Activated CD8-positive, alpha-beta memory T cell treated with anti-CD3 and anti-CD28 coated beads, Interleukin-2, amount 10 ng/mL, durations not matched to agents 7 days and 5 days (primary cell): Measurements from ENCODE around the gene BEAN1. TPM values are rescaled to one million over a fixed set of nuclear protein-coding genes. Genes with fewer than 3 reads are reported as not detected.

Experiments used
- ATAC-seq: fragments of 150-1000 bp; cut with Tn5 transposase; one replicate; pipeline ENCODE4 v1.10.0; 2021; ENCODE audit warnings: moderate library complexity
- CTCF ChIA-PET: fragments of 350-600 bp; sonication (Branson Sonifier 250); formaldehyde crosslinking; loops from one replicate; lab custom pipeline; 2021; ENCODE audit warnings: antibody characterized with exemption; lab: Charles Lee
- DNase-seq: peaks from one replicate; pipeline ENCODE4 v3.0.0-alpha.2; 2020
- H3K27ac Mint-ChIP-seq: one replicate; pipeline ENCODE4 v1.8.0; 2021; ENCODE audit warnings: mild to moderate bottlenecking, mixed read lengths
- H3K27me3 Mint-ChIP-seq: one replicate; pipeline ENCODE4 v1.8.0; 2021; ENCODE audit warnings: mixed read lengths
- H3K36me3 Mint-ChIP-seq: one replicate; pipeline ENCODE4 v1.8.0; 2021; ENCODE audit warnings: mild to moderate bottlenecking, mixed read lengths
- H3K4me1 Mint-ChIP-seq: one replicate; pipeline ENCODE4 v1.8.0; 2021; ENCODE audit warnings: mixed read lengths
- H3K4me3 Mint-ChIP-seq: one replicate; pipeline ENCODE4 v1.8.0; 2021; ENCODE audit warnings: mild to moderate bottlenecking, moderate library complexity, mixed read lengths
- H3K9me3 Mint-ChIP-seq: one replicate; pipeline ENCODE4 v1.8.0; 2022; ENCODE audit warnings: low read depth, mixed read lengths
- total RNA-seq, 2 experiments: library from RNA; stranded (reverse); gene quantifications; one replicate each; pipeline ENCODE4 v1.2.3, GENCODE V29; 2021

BEAN1 gene
- total RNA-seq, 2 experiments from 2014 or later, result not detected

- no peaks in the 10 kb centered on the region for H3K36me3 Mint-ChIP-seq
- CTCF ChIA-PET, result no interaction called here
- no peaks in the 10 kb centered on the region for H3K27me3 Mint-ChIP-seq
- DNase-seq (no peak), ATAC-seq (no peak)
- H3K4me3 Mint-ChIP-seq, result no peak overlapping the region
- no peaks in the 10 kb centered on the region for H3K9me3 Mint-ChIP-seq
- H3K4me1 Mint-ChIP-seq, result no peaks in the 10 kb centered on the region
- H3K27ac Mint-ChIP-seq, result no peak overlapping the region
Measured at GRCh38 chr16:66388350-66389139, 38.5 kb upstream of the BEAN1 start.

GRCh38 chr16:66389256-66390176 is 37.6 kb upstream of the BEAN1 start:
- no peaks in the 10 kb centered on the region for H3K27me3 Mint-ChIP-seq
- no peak overlapping the region for H3K4me3 Mint-ChIP-seq
- no peaks in the 10 kb centered on the region for H3K4me1 Mint-ChIP-seq
- H3K9me3 Mint-ChIP-seq, result no peaks in the 10 kb centered on the region
- no peak overlapping the region for H3K27ac Mint-ChIP-seq
- DNase-seq, result no peak
- H3K36me3 Mint-ChIP-seq, result no peaks in the 10 kb centered on the region
- CTCF ChIA-PET, result no interaction called here
- ATAC-seq, result no peak

- H3K4me1 Mint-ChIP-seq, result no peaks in the 10 kb centered on the region
- H3K27ac Mint-ChIP-seq, result no peak overlapping the region
- CTCF ChIA-PET, result no interaction called here
- ATAC-seq (no peak), DNase-seq (no peak)
- peaks cover 3% of the 10 kb centered on the region for H3K27me3 Mint-ChIP-seq
- H3K4me3 Mint-ChIP-seq, result no peak overlapping the region
- H3K36me3 Mint-ChIP-seq, result no peaks in the 10 kb centered on the region
- H3K9me3 Mint-ChIP-seq, result no peaks in the 10 kb centered on the region
Measured at GRCh38 chr16:66390346-66391108, 36.6 kb upstream of the BEAN1 start.

- H3K36me3 Mint-ChIP-seq, result no peaks in the 10 kb centered on the region
- no peak overlapping the region for H3K4me3 Mint-ChIP-seq
- no peak for ATAC-seq
- no peaks in the 10 kb centered on the region for H3K9me3 Mint-ChIP-seq
- H3K27ac Mint-ChIP-seq, result no peak overlapping the region
- DNase-seq, result no peak
- CTCF ChIA-PET, result no interaction called here
- peaks cover 10% of the 10 kb centered on the region for H3K27me3 Mint-ChIP-seq
- no peaks in the 10 kb centered on the region for H3K4me1 Mint-ChIP-seq
Measured at GRCh38 chr16:66391726-66392670, 35.1 kb upstream of the BEAN1 start.

GRCh38 chr16:66395806-66396555 is 31.1 kb upstream of the BEAN1 start:
- Mint-ChIP-seq H3K36me3 (no peaks in the 10 kb centered on the region), H3K27me3 (peaks cover 13% of the 10 kb centered on the region), H3K4me3 (no peak overlapping the region), H3K27ac (no peak overlapping the region), H3K4me1 (no peaks in the 10 kb centered on the region), H3K9me3 (no peaks in the 10 kb centered on the region)
- ATAC-seq, result no peak
- no peak for DNase-seq
- CTCF ChIA-PET, result interaction anchor here (2.5 kb wide), 1 partner anchor 10 kb away, joined by 15 read pairs; no protein-coding TSS in a partner anchor

GRCh38 chr16:66397736-66398433 is 29.2 kb upstream of the BEAN1 start:
- CTCF ChIA-PET, result interaction anchor here (0.9 to 1.3 kb wide), 2 partner anchors 9 to 41 kb away, joined by 5 to 7 read pairs; no protein-coding TSS in a partner anchor
- H3K27ac Mint-ChIP-seq, result no peak overlapping the region
- H3K4me1 Mint-ChIP-seq, result no peaks in the 10 kb centered on the region
- H3K36me3 Mint-ChIP-seq, result no peaks in the 10 kb centered on the region
- H3K4me3 Mint-ChIP-seq, result no peak overlapping the region
- ATAC-seq, result no peak
- no peaks in the 10 kb centered on the region for H3K9me3 Mint-ChIP-seq
- peaks cover 13% of the 10 kb centered on the region for H3K27me3 Mint-ChIP-seq
- DNase-seq, result no peak

GRCh38 chr16:66399031-66399430 is 28.1 kb upstream of the BEAN1 start:
- CTCF ChIA-PET, result interaction anchor here (0.9 to 1.3 kb wide), 2 partner anchors 8 to 42 kb away, joined by 5 to 7 read pairs; no protein-coding TSS in a partner anchor
- Mint-ChIP-seq H3K4me3 (no peak overlapping the region), H3K4me1 (no peaks in the 10 kb centered on the region), H3K27ac (no peak overlapping the region), H3K27me3 (peaks cover 13% of the 10 kb centered on the region), H3K9me3 (no peaks in the 10 kb centered on the region), H3K36me3 (no peaks in the 10 kb centered on the region)
- no peak for ATAC-seq
- no peak for DNase-seq

GRCh38 chr16:66399930-66400329 is 27.2 kb upstream of the BEAN1 start:
- H3K36me3 Mint-ChIP-seq, result no peaks in the 10 kb centered on the region
- H3K27ac Mint-ChIP-seq, result no peak overlapping the region
- DNase-seq (no peak), ATAC-seq (no peak)
- H3K9me3 Mint-ChIP-seq, result no peaks in the 10 kb centered on the region
- H3K27me3 Mint-ChIP-seq, result peaks cover 16% of the 10 kb centered on the region
- no peaks in the 10 kb centered on the region for H3K4me1 Mint-ChIP-seq
- H3K4me3 Mint-ChIP-seq, result no peak overlapping the region
- CTCF ChIA-PET, result no interaction called here

- CTCF ChIA-PET, result no interaction called here
- Mint-ChIP-seq H3K4me1 (no peaks in the 10 kb centered on the region), H3K9me3 (no peaks in the 10 kb centered on the region), H3K27ac (no peak overlapping the region), H3K27me3 (peaks cover 20% of the 10 kb centered on the region), H3K4me3 (no peak overlapping the region), H3K36me3 (no peaks in the 10 kb centered on the region)
- ATAC-seq (no peak), DNase-seq (no peak)
Measured at GRCh38 chr16:66400503-66401380, 26.4 kb upstream of the BEAN1 start.

GRCh38 chr16:66401610-66402009 is 25.5 kb upstream of the BEAN1 start:
- DNase-seq (no peak), ATAC-seq (no peak)
- no peak overlapping the region for H3K4me3 Mint-ChIP-seq
- no peaks in the 10 kb centered on the region for H3K9me3 Mint-ChIP-seq
- CTCF ChIA-PET, result no interaction called here
- no peaks in the 10 kb centered on the region for H3K4me1 Mint-ChIP-seq
- no peaks in the 10 kb centered on the region for H3K36me3 Mint-ChIP-seq
- no peak overlapping the region for H3K27ac Mint-ChIP-seq
- H3K27me3 Mint-ChIP-seq, result peaks cover 17% of the 10 kb centered on the region

GRCh38 chr16:66402166-66402565 is 24.9 kb upstream of the BEAN1 start:
- peaks cover 17% of the 10 kb centered on the region for H3K27me3 Mint-ChIP-seq
- ATAC-seq (no peak), DNase-seq (no peak)
- CTCF ChIA-PET, result no interaction called here
- no peak overlapping the region for H3K4me3 Mint-ChIP-seq
- H3K4me1 Mint-ChIP-seq, result peaks cover 4% of the 10 kb centered on the region
- no peak overlapping the region for H3K27ac Mint-ChIP-seq
- H3K9me3 Mint-ChIP-seq, result no peaks in the 10 kb centered on the region
- no peaks in the 10 kb centered on the region for H3K36me3 Mint-ChIP-seq
